ENCODE results near the gene ADGRG7.
"Not testable (repeated sequence)": the region's sequence is repeated elsewhere in the genome, so short reads cannot be mapped to it uniquely, and the experiment has no call there.

ADGRG7 gene

DNA sequence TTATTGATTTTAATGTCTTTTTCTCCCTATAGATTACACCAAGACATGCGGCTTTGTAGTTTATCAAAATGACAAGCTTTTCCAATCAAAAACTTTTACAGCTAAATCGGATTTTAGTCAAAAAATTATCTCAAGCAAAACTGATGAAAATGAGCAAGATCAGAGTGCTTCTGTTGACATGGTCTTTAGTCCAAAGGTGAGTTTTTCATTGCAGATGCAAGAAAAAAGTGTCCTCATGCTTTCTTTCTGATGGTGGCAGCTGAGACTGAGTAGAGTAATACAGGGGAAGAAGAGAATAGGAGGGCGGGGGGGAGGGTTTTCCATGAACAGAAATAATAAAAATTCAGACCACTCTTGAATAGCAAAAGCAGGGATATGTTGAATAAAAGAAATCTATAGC, 36.5 kb downstream of the ADGRG7 start:
- no peak for DNase-seq (ENCODE audit: low read depth in 2 of 2)

DNA sequence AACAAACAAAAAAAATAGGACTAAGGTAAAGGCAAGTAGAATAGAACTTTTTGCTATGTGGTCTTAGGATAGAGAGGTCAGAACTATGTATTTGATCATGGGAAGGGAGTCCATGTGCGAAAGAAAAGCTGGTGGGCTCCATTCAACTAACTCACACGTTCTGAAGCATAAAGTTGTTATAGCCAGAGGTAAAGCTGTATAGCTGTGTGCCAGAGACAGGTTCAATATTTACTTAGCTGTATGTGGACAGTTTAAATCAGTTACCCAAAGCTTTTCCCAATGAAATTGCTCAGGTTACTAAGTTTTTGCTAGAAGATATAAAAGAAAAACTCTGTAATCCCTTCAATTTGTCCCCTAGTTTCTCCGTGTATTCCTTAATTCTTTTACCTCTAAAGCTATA, 37.8 kb downstream of the ADGRG7 start:
- DNase-seq (ENCODE audit: low read depth in 2 of 2) = no peak

DNA sequence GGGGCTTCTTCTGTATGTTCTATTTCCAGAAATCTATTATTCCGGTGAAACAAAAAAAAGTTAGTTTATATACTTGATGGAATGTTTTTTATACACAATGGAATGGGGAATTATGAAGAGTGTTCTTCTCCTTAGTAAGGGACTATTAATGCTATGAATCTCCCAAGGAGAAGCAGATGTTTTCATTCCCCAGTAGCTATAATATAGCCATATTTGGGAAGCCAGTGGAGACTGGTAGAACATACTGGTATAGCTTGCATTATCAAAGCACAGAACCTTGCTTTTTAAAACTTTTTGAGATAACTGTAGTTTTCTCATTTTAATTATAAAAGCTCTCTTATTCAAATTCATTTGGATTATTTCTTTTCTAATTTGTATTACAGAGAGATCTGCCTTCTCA, 38.3 kb downstream of the ADGRG7 start:
- DNase-seq (ENCODE audit: low read depth in 2 of 2) = no peak

- DNase-seq (ENCODE audit: low read depth in 2 of 2) = peak in 1 of 2 donors; percentile 7
These were observed 41.5 kb downstream of the ADGRG7 start for GRCh38 chr3:100650651-100651619.

DNA sequence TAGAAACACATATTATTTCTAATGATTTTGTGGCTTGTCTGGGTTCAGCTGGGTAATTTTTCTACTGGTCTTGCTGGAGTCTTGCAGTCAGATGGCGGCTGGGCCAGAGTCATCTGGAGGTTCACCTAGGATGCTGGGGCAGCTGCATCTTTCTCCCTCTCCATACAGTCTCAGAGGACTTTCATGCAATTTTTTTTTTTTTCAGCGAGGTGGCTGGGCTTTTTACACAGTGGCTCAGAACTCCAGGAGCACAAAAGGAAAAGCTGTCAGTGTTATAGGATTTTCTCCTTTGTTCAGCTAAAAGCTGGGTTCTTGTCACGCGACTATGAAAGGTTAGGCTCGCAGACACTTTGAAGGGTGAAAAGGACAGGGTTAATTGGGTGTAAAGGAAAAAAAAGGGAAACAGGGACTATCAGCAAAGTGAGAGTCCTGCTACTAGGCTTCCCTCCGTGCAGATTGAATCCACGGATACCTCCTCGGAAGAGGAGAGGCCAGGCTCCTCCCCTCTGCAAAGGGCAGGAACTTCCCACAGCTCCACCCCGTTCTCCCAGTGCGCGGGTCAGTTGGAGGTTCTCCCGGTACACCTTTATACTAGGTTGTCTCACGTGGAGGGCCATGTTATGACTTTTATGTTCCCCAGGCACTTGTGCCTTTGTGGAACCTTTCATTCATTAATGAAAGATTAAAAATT, 44.3 kb downstream of the ADGRG7 start:
- DNase-seq (ENCODE audit: low read depth in 2 of 2) = no peak

GRCh38 chr3:100656945-100657344, 47.5 kb downstream of the ADGRG7 start:
- DNase-seq (ENCODE audit: low read depth in 2 of 2) = no peak

DNA sequence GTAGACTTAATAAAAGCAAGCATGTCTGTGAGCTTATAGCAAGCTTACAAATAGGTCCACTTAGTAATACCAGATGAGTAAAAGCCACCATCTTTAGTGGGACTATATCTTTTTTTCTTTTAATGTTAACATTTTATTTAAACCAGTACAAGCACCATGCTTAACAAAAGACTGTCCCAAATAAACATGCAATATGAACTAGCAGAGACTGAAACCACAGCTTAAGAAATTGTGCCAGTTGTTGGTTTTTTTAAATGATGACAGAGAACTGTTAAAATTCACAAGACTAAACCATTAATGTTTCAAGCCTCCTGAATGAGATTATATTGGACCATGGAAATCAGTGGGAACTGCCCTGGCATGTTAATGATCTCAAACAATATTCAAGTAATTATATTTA, 51.9 kb downstream of the ADGRG7 start:
- not testable (repeated sequence) for DNase-seq (ENCODE audit: low read depth in 2 of 2)

- no peak for DNase-seq (ENCODE audit: low read depth in 2 of 2)
These were observed 52.9 kb downstream of the ADGRG7 start for GRCh38 chr3:100662113-100662823.

DNA sequence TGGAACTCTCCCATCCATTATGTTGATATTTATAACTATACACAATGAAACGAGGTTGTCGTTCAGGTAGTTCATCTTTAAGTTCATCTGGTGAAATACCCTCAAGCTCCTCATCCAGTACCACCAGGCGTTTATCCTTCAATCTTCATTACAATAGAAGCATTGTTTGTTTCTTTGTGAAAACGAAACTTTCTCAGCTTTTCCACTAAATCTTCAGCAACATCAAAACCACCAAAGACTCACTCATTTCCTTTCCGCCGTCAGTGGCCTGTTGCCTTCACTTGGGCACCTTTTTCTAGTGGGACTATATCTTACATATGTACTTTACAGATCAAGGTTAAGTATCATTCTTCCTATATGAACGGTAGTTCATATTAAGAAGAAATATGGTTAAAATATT, 55.8 kb downstream of the ADGRG7 start:
- DNase-seq (ENCODE audit: low read depth in 2 of 2) = peak in 1 of 2 donors; percentile 22

DNA sequence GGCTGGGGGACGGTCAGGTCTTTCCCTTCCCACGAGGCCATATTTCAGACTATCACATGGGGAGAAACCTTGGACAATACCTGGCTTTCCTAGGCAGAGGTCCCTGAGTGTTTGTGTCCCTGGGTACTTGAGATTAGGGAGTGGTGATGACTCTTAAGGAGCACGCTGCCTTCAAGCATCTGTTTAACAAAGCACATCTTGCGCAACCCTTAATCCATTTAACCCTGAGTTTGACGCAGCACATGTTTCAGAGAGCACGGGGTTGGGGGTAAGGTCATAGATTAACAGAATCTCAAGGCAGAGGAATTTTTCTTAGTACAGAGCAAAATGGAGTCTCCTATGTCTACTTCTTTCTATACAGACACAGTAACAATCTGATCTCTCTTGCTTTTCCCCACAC, 57.3 kb downstream of the ADGRG7 start:
- not testable (repeated sequence) for DNase-seq (ENCODE audit: low read depth in 2 of 2)

DNA sequence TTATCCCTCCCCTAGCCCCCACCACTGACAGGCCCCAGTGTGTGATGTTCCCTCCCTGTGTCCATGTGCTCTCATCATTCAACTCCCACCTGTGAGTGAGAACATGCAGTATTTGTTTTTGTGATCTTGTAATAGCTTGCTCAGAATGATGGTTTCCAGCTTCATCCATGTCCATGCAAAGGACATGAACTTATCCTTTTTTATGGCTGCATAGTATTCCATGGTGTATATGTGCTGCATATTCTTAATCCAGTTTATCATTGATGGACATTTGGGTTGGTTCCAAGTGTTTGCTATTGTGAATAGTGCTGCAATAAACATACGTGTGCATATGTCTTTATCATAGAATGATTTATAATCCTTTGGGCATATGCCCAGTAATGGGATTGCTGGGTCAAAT, 57.9 kb downstream of the ADGRG7 start:
- DNase-seq (ENCODE audit: low read depth in 2 of 2) = not testable (repeated sequence)

DNA sequence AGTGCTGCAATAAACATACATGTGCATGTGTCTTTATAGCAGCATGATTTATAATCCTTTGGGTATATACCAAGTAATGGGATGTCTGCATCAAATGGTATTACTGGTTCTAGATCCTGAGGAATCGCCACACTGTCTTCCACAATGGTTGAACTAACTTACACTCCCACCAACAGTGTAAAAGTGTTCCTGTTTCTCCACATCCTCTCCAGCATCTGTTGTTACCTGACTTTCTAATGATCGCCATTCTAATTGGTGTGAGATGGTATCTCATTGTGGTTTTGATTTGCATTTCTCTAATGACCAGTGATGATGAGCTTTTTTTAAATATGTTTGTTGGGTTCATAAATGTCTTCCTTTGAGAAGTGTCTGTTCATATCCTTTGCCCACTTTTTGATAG, 61.6 kb downstream of the ADGRG7 start:
- not testable (repeated sequence) for DNase-seq (ENCODE audit: low read depth in 2 of 2)

DNA sequence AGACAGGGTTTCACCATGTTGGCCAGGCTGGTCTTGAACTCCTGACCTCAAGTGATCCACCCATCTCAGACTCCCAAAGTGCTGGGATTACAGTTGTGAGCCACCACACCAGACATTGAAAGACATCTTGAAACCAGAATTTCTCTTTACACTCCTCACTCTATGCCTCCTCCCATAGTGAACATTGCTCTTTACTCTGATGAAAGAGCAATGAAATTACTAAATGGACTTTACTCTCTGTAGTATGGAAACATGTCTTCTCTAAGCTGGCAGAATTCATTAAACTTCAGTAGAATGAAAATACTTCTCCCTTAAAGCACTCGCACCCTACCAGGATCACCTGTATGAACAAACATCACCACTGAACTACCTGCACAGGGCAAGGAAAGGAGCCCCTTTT, 72.1 kb downstream of the ADGRG7 start:
- DNase-seq (ENCODE audit: low read depth in 2 of 2) = no peak

GRCh38 chr3:100682056-100682853, 72.9 kb downstream of the ADGRG7 start:
- DNase-seq (ENCODE audit: low read depth in 2 of 2) = no peak

GRCh38 chr3:100682854-100683760, 73.7 kb downstream of the ADGRG7 start:
- no peak for DNase-seq (ENCODE audit: low read depth in 2 of 2)

GRCh38 chr3:100693225-100693624, 83.8 kb downstream of the ADGRG7 start:
- DNase-seq (ENCODE audit: low read depth in 2 of 2) = no peak

DNA sequence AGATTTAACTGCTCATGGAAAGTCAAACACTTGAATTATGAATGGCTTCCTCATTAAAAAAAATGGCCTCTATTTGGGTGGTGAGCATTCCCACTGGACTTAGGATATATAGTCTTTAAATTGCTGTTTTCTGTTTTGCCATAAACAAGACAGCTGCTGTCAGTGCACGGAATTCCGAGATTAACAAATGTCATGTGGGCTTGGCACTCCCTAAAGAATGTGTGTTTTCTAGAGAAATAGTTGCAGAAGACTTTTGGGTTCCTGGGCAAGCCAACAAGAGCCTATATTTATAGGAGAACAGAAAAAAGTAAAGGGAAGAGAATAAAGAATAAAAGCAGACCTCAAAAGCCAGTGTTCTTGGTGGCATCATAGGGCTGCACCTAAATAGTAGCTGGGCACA, 86.3 kb downstream of the ADGRG7 start:
- no peak for DNase-seq (ENCODE audit: low read depth in 2 of 2)

GRCh38 chr3:100696161-100696560, 86.8 kb downstream of the ADGRG7 start:
- no peak for DNase-seq (ENCODE audit: low read depth in 2 of 2)

DNA sequence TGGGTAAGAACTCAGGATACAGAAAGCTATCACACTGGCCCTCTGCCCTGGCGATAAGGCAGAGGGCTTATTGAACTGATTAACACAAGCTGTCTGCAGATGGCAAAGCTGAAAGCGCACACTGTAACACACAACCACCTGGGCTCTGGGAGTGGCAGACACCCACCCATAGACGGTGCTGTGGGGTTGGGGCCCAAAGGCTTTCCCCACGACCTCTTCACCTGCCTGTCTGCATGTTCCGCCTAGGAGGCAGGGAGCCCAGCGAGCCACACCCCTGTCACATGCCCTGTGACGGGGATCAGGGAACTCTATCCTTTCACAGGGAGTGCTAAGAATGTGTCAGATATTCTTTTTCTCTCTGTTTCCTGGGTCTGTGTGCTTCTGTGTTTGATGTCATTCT, 87.8 kb downstream of the ADGRG7 start:
- no peak for DNase-seq (ENCODE audit: low read depth in 2 of 2)

- DNase-seq (ENCODE audit: low read depth in 2 of 2) = no peak
These were observed 88.4 kb downstream of the ADGRG7 start for GRCh38 chr3:100697723-100698285.

All from stimulated activated CD4-positive, alpha-beta T cell treated with anti-CD3 and anti-CD28 coated beads, Interleukin-15, amount 100 ng/mL, for 48 hours (primary cell).